Activated CD4-positive, alpha-beta T cell treated with anti-CD3 and anti-CD28 coated beads, Interleukin-2, amount 50 U/mL, for 48 hours (primary cell): Measurements from ENCODE around the gene EPC1.
"Not testable (repeated sequence)": the region's sequence is repeated elsewhere in the genome, so short reads cannot be mapped to it uniquely, and the experiment has no call there.

Source experiments
- DNase-seq, 2 experiments: peaks; one replicate each; pipeline ENCODE4 v3.0.0-alpha.2; 2020

Gene EPC1

DNA sequence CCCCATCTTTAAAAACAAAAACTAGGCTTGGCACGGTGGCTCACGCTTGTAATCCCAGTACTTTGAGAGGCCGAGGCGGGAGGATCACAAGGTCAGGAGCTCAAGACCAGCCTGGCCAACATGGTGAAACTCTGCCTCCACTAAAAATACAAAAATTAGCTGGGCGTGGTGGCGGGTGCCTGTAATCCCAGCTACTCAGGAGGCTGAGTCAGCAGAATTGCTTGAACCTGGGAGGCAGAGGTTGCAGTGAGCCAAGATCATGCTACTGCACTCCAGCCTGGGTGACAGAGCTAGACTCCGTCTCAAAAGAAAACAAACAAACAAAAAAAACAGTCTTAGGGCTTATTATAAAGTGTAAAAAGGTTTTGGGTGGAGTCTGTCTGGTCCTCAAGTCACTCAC lies 117.2 kb downstream of the EPC1 start:
- DNase-seq: not testable (repeated sequence)

GRCh38 chr10:32229170-32229569 lies 117.8 kb downstream of the EPC1 start:
- DNase-seq: no peak

DNA sequence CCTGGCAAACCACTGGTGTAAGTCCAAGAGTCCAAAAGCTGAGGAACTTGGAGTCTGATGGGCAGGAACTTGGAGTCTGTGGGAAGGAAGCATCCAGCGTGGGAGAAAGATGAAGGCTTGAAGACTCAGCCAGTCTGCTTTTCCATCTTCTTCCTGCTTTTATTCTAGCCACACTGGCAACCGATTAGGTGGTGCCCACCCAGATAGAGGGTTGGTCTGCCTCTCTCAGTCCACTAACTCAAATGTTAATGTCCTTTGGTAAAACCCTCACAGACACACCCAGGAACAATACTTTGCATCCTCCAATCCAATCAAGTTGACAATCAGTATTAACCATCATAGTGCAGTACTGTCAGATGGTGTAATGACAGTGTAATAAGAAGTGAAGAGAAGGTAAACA lies 119.2 kb downstream of the EPC1 start:
- no peak for DNase-seq

DNA sequence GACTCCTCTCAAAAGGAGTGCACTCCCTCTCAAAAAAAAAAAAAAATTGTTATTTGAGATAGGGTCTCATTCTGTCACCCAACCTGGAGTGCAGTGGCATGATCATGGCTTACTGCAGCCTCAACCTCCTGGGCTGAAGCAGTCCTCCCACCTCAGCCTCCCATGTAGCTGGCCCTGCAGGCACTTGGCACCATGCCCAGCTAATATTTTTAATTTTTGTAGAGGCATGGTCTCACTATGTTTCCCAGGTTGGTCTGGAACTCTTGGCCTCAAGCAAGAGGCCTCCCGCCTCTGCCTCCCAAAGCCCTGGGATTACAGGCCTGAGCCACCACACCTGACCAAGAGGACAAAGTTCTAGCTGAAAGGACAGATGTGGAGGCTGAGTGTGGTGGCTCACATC lies 120.3 kb downstream of the EPC1 start:
- no peak for DNase-seq

- DNase-seq: no peak
Observed at GRCh38 chr10:32225976-32226375, 121.0 kb downstream of the EPC1 start.

GRCh38 chr10:32222376-32222775 lies 124.6 kb downstream of the EPC1 start:
- not testable (repeated sequence) for DNase-seq

GRCh38 chr10:32219156-32219555 lies 127.8 kb downstream of the EPC1 start:
- DNase-seq: not testable (repeated sequence)

- not testable (repeated sequence) for DNase-seq
Observed at GRCh38 chr10:32218206-32219044, 128.5 kb downstream of the EPC1 start.
